NCI-H2171 treated with DMSO at 0.1 percent for 48 hours (cell line): ENCODE measurements around the gene CLEC17A.
"Not testable (repeated sequence)": the region's sequence is repeated elsewhere in the genome, so short reads cannot be mapped to it uniquely, and the experiment has no call there.

Experiments used
- DNase-seq: peaks from one replicate; lab custom pipeline; 2025; lab: John Stamatoyannopoulos, UW

CLEC17A gene, protein sequence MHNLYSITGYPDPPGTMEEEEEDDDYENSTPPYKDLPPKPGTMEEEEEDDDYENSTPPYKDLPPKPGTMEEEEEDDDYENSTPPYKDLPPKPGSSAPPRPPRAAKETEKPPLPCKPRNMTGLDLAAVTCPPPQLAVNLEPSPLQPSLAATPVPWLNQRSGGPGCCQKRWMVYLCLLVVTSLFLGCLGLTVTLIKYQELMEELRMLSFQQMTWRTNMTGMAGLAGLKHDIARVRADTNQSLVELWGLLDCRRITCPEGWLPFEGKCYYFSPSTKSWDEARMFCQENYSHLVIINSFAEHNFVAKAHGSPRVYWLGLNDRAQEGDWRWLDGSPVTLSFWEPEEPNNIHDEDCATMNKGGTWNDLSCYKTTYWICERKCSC

DNA sequence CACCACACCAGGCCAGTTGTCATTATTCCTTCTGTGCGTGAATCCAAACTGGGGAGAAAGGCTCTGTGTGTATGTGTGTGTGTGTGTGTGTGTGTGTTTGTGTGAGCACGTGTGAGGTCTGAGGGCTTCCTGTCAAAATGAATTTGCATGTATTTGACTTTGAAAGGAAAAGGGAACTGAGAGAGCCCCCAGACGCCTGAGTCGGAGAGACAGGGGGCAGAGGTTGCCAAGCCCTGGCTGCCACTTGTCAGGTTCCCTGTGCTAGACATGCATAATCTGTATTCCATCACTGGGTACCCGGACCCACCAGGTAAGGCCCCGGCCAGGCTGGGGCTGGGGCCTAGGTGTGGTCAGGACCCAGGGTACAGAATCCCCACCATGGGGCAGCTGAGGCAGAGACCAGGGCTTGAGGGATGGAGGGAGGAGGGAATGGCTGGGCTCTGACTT lies at the start of gene CLEC17A:
CLEC17A (plus strand) TSS at position 191 of the 447 bp plus-strand sequence; CDS start at position 268, 77 bp downstream.
- no peak for DNase-seq

DNA sequence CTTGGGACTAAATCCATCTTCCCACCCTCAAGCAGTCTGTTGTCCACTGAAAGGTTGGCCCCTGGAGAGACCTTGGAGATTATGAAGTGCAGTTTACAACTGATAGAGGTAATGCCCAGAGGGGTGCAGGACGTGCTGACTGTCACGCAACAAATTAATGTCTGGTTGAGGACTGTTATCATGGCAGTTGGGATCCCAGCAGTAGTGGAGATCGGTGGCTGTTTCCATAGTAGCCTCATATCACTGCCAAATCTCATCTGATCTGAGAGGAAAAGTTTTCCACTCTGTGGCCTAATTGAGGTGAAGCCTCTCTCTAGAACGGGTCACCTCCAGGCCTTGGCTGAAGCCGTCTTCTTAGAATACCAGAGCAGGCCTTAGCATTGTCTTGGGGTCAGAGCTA lies 49.4 kb upstream of the CLEC17A start:
- no peak for DNase-seq

DNA sequence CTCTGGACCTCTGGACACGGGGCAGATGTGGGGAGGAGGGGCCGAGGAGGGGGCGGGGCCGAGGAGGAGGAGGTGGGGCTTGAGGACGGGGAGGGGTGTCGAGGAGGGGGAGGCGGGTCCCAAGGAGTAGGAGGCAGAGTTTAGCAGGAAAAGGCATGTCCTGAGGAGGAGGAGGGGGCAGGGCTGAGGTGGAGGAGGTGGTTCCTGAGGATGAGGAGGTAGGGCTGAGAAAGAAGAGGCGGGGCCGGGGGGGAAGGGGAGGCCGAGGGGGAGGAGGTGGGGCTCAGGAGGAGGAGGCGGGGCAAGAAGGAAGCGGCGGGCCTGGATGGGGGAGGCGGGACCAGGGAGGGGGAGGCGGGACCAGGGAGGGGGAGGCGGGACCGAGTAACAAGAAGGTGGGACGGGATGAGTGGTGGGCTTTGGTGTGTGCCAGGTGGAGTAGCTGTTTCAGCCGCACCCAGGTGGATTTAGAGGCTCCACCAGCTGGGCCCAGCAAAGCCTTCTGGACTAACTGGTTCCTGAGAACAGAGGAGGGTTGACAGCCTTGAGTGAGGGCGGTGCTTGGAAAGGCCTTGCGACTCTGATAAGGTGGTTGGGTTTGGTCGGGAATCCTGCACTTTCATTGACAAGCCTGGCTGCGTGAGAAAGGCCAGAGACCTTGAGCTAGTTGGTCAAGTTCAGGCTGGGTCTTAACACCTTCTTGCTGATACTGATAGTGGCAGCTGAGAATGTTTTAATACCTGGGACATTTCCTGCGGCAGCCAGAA lies 45.8 kb upstream of the CLEC17A start:
- DNase-seq: no peak

DNA sequence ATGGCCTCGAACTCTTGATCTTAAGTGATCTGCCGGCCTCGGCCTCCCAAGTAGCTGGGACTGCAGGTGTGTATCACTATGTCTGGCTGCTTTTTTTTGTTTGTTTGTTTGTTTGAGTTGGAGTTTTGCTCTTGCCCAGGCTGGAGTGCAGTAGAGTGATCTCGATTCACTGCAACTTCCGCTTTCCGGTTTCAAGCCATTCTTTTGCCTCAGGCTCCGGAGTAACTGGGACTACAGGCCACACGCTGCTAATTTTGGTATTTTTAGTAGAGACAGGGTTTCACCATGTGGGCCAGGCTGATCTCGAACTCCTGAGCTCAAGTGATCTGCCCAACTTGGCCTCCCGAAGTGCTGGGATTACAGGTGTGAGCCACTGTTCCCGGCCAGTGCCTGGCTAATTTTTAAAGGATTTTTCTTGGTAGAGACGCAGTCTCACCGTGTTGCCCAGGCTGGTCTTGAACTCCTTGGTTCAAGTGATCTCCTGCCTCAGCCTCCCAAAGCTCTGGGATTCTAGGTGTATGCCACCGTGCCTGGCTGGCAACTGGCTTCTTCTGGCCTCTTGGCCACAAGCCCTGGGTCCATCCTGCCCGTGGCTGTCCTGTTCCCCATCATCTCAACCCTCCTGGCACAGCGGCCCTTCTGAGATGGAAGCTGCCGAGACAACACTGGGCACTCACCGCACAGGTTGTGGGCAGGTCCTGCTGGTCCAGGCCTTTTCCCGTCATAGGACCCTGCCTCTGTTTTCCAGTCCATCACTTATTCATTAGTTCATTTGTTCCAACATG lies 42.0 kb upstream of the CLEC17A start:
- no peak for DNase-seq

DNA sequence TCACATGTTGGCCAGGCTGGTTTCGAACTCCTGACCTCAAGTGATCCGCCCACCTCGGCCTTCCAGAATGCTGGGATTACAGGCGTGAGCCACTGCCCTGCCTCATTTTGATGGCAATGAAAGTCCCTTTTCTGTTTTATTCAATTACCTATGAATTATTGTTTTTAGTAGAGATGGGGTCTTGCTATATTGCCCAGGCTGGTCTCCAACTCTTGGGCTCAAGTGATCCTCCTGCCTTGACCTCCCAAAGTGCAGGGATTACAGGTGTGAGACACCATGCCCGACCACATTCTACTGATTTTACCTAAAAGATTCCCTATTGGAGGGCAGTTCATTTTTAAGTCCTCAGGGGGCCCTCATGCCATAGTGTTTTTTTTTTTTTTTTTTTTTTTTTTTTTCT lies 40.9 kb upstream of the CLEC17A start:
- DNase-seq: not testable (repeated sequence)

DNA sequence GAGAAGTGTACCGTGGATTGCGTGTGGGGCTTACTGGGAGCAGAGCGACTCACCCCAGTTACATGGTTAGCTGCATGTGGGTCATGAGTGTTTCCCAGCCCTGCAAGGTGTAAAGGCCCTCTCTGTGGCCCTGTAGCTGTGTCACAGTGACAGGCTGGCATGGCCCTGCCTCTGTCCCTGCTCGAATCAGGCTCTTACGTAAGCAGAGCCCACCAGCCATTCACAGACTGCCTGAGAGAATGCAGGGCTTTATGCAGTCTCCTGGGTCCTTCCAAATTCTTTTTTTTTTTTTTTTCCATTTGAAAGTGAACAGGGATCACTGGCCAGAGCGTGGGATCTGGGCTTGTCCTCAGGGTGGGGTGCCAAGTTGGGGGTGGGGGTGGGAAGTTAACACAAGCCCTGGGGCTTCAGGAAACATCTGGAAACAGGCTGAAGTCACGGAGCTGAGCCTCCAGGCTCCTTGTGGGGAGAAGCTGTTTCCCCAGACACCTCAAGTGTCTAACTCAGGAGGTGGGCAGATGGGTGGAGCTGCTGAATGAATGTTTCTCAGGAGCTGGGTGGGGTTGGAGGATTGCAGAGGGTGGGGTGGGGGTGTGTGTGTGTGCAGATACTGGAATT lies 40.1 kb upstream of the CLEC17A start:
- DNase-seq: peak; percentile 65

DNA sequence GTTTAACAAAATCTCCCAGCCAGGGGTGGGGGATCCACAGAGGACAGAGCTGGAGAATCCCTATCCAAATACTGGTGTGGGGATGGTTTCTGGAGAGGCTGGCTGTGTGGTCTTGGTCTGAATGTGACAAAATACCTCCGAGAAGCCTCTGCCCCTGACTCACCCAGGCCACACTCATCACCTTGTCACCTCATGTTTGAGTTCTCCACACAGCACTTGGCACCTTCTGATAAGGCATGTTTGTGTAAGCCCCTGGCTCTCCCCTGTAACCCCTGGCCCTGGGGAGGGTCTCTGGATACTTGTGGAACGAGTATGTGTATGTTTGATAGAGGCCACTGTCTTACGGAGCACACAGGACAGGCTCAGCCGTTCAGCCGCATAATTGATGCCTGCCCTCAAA lies 38.8 kb upstream of the CLEC17A start:
- DNase-seq: no peak

DNA sequence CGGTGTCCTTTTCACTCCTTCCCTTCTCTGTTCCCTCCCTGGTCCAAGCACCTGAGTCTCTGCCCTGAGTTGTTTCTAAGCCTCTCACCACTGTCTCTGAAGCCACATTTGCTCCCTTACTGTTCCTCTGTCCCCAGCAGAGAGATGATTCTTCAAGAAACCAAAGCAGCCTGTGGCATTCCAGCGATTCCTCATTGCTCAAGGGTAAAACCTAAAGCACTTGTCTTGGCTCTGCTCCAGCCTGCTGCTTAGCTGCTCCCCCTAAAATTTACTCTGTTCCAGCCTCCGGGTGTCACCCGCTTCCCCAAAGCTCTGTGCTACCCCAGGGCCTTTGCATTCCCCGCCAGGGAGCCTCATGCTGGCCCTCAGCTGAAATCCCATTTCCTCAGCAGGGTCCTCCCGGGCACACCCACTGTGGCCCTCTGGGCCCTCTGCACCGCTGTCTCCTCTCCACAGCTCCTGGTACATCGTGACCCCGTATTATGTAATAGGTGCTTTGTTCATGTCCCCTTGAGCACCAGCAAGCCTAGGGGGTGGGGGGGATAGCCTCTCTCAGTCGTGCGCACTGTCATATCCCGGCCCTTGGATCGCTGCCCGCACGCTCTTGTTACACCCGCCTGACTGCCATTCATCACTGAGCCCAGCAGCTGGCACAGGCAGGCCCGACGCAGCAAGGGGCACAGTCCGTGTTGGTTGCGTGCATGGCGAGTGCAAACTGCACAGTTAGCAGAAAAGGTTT lies 37.7 kb upstream of the CLEC17A start:
- DNase-seq: peak; percentile 91

DNA sequence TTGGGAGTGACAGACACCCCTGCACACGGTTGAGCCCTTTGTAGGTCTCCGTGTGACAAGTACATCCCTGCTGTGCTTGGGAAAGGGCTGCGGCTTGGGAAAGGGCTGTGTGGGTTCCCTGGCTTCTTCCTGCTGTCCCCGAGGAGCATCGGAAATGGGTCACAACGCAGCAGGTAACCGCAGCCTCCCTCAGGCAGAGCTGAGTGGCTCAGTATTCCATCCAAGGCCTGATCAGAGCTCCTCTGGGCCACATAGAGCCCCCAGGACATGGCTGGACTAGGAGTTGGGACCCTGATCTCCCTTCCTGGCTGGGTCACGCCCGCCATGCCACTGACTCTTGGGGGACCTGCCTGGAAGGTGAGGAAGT lies 37.2 kb upstream of the CLEC17A start:
- peak; percentile 64 for DNase-seq

DNA sequence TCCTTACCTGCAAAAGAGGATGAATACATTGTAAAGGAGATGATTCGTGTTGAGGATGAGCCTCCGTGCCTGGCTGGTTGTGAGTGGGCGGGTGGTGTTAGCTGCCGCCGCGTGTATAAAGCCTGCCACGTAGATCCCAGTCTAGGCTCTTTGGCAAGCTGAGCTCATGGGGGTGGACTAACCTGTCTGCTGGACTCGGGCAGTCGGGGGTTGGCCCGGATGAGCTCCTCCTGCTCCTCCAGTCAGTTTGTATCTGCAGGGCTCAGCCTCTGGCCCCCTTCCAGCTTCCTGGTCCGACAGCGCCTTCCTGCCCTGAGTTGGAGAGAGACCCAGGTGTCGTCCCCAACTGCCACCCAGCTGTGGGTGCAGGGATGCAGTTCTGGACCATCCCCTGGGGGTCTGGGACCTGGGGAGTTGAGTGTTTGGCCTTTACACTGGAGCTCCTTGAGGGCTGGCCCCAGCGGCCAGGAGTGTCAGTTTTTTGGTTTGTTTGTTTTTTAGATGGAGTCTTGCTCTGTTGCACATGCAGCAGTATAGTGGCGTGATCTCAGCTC lies 32.6 kb upstream of the CLEC17A start:
- DNase-seq: no peak

DNA sequence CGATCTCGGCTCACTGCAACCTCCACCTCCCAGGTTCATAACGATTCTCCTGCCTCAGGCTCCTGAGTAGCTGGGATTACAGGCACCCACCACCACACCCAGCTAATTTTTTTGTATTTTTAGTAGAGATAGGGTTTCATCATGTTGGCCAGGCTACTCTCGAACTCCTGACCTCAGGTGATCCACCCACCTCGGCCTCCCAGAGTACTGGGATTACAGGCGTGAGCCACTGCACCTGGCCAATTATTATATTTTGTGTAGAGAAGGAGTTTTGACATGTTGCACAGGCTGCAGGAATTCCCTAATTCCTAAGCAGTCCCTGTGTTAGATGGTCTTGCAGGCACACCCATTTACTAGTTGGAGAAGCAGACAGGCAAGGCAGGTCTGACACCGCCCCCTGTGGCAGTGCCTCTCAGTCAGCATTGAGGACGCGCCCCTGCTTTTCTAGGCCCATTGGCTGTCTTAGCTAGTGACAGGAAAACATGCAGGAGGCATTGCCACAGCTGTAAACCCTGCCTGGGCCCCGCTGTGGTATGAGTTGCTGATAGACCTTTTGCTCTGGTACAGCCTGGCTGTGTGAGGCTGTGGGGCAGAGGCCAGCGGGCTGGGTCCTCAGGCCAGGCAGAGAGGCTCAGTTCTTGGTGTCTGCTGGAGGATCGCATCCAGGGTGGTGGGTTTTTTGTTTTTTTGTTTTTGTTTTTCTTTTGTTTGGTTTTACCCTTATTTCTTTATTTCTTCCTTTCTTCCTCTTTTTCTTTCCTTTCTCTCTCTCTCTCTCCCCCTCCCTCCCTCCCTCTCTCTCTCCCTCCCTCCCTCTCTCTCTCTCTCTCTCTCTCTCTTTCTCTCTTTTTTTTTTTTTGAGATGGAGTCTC lies 31.5 kb upstream of the CLEC17A start:
- DNase-seq: peak; percentile 25

DNA sequence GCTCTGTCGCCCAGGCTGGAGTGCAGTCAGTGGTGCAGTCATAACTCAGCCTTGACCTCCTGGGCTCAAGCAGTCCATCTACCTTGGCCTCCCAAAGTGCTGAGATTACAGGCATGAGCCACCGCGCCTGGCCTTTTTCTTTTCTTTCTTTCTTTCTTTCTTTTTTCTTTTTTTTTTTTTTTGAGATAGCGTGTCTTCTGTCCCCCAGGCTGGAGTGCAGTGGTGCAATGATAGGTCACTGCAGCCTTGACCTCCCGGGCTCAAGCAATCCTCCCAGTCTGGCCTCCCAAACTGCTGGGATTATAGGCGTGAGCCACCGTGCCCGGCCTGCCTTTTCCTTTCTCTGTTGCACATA lies 30.9 kb upstream of the CLEC17A start:
- not testable (repeated sequence) for DNase-seq

DNA sequence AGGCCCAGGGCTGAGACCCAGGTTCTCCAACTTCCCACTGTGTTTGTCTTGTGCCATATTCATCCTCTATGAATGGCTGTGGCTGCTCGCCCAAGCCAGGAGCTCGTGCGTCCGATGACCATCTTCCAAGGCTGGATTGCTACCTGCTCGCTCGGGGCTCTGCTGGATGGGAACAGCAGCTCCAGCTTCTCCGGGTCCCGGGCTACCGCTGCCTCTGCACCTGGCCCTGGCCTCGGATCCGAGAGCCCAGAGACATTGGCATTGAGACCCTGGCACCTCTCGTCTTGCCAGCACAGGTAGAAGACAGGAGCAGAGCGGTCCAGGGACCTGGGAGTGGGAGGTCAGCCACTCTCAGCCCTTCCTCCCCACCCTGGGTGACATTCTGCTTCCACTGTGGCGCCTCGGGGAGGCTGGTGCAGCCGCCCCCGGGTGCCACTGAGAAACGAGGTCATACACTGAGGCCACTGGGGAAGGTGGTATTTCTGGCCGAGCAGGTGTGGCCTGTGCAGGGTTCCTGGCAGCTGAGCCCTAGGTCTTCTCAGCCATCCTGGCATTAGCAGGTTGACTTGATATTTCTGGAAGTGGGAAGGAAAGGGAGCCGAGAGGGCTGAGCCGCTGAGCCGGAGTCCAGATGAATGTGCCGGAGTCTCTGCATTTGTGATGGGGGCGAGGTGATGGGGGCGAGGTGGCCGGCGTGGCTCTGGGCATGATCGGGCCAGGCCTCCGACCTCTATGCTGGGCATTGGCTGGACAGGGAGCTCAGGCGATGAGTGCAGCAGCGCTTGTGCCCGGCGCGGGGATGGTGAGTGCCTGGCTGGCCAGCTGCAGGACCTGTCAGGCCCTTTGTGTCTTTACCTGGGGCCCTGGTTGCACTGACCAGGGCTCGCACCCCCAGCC lies 29.6 kb upstream of the CLEC17A start:
- DNase-seq: no peak

DNA sequence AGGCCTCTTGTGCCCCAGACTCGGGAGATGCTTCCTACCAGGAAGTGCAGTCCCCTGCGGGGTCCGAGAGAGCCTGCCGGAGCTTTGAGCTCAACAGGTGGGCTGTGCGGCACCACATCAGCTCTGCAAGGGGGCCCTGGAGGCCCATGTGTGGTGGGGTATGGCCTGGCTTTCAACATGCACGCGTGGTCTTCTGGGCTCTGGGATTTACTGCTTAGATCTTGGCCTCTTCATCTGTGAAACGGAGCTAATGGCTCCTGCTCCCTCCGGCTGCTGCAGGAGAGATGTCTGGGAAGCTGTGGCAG lies 29.0 kb upstream of the CLEC17A start:
- DNase-seq: no peak

DNA sequence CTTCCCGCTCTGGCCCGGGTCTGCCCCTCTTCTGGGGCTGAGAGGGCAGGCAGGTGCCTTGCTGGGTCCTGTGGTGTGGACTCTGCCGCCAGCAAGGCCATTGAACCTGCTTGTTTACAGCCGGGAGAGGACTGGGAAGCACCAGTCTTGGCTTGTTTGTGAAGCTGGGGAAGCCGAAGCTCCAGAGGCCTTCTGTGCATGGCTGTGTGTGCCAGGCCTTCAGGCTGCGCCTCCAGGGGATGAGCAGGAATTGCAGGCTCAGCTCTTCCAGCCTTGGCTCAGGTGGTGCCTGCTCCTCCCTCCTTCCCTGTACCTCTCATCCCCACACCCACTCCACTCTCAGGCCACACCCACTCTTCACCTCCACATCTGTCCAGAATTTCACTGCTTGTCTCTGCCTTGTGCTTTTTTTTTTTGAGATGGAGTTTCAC lies 28.5 kb upstream of the CLEC17A start:
- peak; percentile 97 for DNase-seq

DNA sequence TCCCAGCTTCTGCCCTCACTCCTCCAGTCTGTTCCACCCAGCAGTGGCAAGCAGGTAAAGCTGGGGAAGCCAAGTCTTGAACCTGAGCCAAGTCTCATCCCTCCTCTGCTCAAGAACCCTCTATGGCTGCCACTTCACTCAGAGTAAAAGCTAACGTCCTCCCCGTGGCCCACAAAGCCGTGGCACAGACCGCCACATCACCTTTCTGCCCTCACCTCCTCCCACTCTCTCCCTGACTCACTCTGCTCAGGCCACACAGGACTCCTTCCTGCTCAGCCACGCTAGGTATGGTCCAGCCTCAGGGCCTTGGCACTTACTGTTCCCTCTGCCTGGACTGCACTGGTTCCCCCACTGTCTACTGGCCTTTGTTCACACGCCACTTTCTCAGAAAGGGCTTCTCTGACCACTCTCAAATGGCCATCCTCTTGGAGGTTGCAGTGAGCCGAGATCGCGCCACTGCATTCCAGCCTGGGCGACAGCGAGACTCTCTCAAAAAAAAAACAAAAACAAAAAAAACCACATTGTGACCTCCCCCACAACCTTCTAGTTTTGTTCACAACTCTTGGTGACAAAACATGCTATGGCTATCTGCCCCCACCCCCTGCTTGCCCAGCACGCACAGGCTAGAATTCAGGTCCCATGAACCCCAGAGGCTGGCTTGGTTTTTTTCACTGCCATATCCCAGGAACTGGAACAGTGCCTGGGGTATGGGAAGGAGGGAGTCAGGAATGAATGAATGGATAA lies 26.8 kb upstream of the CLEC17A start:
- DNase-seq: no peak

DNA sequence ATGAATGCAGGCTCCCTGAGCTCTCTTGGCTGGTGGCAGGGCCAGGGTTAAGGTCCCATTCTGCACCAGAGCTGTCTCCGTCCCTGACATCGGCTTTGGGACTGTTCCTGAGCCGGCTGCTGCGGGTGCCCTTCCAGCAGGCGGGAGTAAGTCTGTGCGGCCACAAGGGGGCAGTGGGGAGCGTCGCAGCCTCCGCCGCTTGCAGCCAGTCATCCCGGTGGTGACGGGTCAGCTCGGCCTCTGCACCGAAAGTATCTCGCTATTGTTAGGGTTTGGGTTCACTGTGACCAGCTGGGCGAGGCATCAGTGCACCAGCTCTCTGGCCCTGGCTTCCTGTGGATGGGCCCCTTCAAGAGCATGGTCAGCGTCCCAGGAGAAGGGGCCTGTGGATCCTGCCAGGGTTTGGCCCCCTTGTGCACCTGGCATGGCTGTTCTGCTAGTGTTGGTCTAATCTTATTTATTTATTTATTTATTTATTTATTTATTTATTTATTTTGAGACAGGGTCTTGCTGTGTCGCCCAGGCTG lies 26.2 kb upstream of the CLEC17A start:
- DNase-seq: peak; percentile 26

DNA sequence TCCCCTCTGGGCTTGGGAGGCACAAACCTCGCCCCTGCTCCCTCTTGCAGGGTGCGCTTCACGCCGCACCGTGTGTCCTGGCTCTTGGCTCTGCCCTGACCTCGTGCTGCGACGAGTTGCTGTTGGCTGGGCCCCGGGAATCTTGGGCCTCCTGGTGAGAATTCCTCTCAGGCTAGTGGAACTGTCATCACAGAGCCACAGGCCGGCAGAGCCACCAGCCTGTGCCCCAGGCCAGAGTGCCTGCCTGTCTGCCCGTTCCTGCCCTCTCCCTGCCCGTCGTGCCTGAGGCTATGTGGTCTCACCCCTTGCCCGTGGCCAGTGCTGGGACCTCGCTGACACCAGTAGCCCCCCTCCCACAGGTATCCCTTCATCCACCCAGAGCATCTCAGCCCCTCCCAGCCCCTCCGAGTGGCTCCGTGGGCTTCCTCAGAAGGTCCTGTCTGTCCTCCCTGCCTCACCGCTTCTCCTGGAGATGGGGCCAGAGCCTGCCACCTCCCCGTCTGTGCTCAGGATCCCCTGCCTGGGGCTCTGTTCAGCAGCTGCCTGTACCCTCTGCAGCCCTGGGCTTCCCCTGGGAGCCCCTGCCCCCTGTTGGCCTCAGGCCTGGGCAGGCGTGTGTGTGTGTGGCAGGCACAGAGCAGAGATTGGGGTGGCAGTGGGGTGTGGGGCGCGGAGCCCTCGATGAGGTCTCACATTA lies 24.4 kb upstream of the CLEC17A start:
- no peak for DNase-seq
